ENCODE data around the gene ARHGEF12. TPM values are rescaled to one million over a fixed set of nuclear protein-coding genes. Genes with fewer than 3 reads are reported as not detected.

The ARHGEF12 gene
- total and polyA plus RNA-seq, 8 donors: 13.8 to 74.7 (median 38.4) TPM

GRCh38 chr11:120316880-120317688 is 19.1 kb upstream of the ARHGEF12 start:
- 9 to 13% methylated on average over 8 of the region's 8 CpGs for WGBS, 2 donors
- no peak overlapping the region for H3K4me3 ChIP-seq
- H3K27ac ChIP-seq: no peak overlapping the region
- FAIRE-seq (no peak), ATAC-seq (peak; percentile 89 to 93 (median 91)), DNase-seq (peak in 5 of 6 donors; percentile 60 to 71 (median 66))
- H3K4me1 ChIP-seq: peaks cover 0 to 12% (median 0%) of the 10 kb centered on the region in 3 donors
- intact Hi-C loops (cut with DNase I): no loop called here
- no peaks in the 10 kb centered on the region for H3K9me3 ChIP-seq
- H3K27me3 ChIP-seq: no peaks in the 10 kb centered on the region
- TF ChIP-seq CTCF (IDR thresholded peaks at IDR 0.05): no peak
- H3K36me3 ChIP-seq: no peaks in the 10 kb centered on the region

- WGBS, 2 donors: 86% methylated on average over 10 of the region's 10 CpGs
- DNase-seq: no peak
These were observed 18.3 kb upstream of the ARHGEF12 start for GRCh38 chr11:120317689-120318480.

GRCh38 chr11:120318906-120319305 is 17.3 kb upstream of the ARHGEF12 start:
- 84 to 90% methylated on average over 4 of the region's 4 CpGs for WGBS, 2 donors
- FAIRE-seq: no peak
- H3K36me3 ChIP-seq: no peaks in the 10 kb centered on the region
- no peak overlapping the region for H3K4me3 ChIP-seq
- peaks cover 0 to 12% (median 0%) of the 10 kb centered on the region in 3 donors for H3K4me1 ChIP-seq
- ATAC-seq: no peak
- no peaks in the 10 kb centered on the region for H3K9me3 ChIP-seq
- H3K27ac ChIP-seq: no peak overlapping the region
- no peak for TF ChIP-seq CTCF (IDR thresholded peaks at IDR 0.05)
- intact Hi-C loops (cut with DNase I): no loop called here
- no peaks in the 10 kb centered on the region for H3K27me3 ChIP-seq
- no peak for DNase-seq

More at GRCh38 chr11:120317689-120318480, 18.3 kb upstream of the ARHGEF12 start:
- H3K4me1 ChIP-seq: peaks cover 0 to 12% (median 0%) of the 10 kb centered on the region in 3 donors
- TF ChIP-seq CTCF (IDR thresholded peaks at IDR 0.05): no peak
- FAIRE-seq: no peak
- intact Hi-C loops (cut with DNase I): no loop called here
- H3K27me3 ChIP-seq: no peaks in the 10 kb centered on the region
- H3K4me3 ChIP-seq: no peak overlapping the region
- H3K27ac ChIP-seq: no peak overlapping the region
- H3K9me3 ChIP-seq: no peaks in the 10 kb centered on the region
- H3K36me3 ChIP-seq: no peaks in the 10 kb centered on the region
- ATAC-seq: peak in 1 of 4 donors; percentile 10

GRCh38 chr11:120324932-120325810 is 11.0 kb upstream of the ARHGEF12 start, which contains the start of gene TLCD5:
Gene TLCD5 (plus strand): TSS chr11:120325299. CDS start chr11:120327442, 2,143 bp downstream.
- no peak for FAIRE-seq
- WGBS, 2 donors: 1% methylated on average over 70 to 84 of the region's 84 CpGs
- H3K4me1 ChIP-seq: peaks cover 10 to 22% (median 20%) of the 10 kb centered on the region in 3 donors
- peak; percentile 80 to 90 (median 84) for ATAC-seq
- H3K4me3 ChIP-seq: peak within 1 kb of the TSS; percentile 60 to 80 (median 72)
- DNase-seq: peak; percentile 63 to 90 (median 72)
- intact Hi-C loops (cut with DNase I): no loop called here
- H3K9me3 ChIP-seq: no peaks in the 10 kb centered on the region
- H3K27me3 ChIP-seq: no peaks in the 10 kb centered on the region
- H3K36me3 ChIP-seq: no peaks in the 10 kb centered on the region
- peak within 1 kb of the TSS; percentile 71 to 95 (median 88) for H3K27ac ChIP-seq
- TF ChIP-seq CTCF (IDR thresholded peaks at IDR 0.05): no peak

All from pancreas (tissue), 10 donors.